Naive thymus-derived CD4-positive, alpha-beta T cell (primary cell): ENCODE data around the gene SGF29. TPM values are rescaled to one million over a fixed set of nuclear protein-coding genes. Genes with fewer than 3 reads are reported as not detected.
A peak's percentile ranks its signal among the peaks of the same experiment; 100 is the strongest.

Source experiments
- ATAC-seq: fragments of 150-1000 bp; cut with Tn5 transposase; 2 replicates; pipeline ENCODE4 v1.10.0; 2021; ENCODE audit warnings: mild to moderate bottlenecking, moderate library complexity
- CTCF ChIA-PET: fragments of 350-600 bp; sonication (Branson Sonifier 250); formaldehyde crosslinking; loops from one replicate; lab custom pipeline; 2021; ENCODE audit warnings: antibody characterized with exemption; lab: Charles Lee
- POLR2A ChIA-PET: fragments of 350-600 bp; sonication (Branson Sonifier 250); formaldehyde crosslinking; loops from one replicate; lab custom pipeline; 2021; ENCODE audit warnings: antibody characterized with exemption, inconsistent platforms; lab: Charles Lee
- DNase-seq, 9 donors: peaks; one replicate each; pipeline versions ENCODE4 v3.0.0 to v3.0.0-alpha.2; 2020 to 2022; ENCODE audit warnings: mixed read lengths in 1 of 9
- H3K27ac ChIP-seq: one replicate; pipeline ENCODE4 v1.7.0; 2013; ENCODE audit warnings: mild to moderate bottlenecking, low read depth, low read length, moderate library complexity
- H3K27me3 ChIP-seq, 2 donors: one replicate each; pipeline ENCODE4 v1.7.0; 2013; ENCODE audit warnings: low read length in 2 of 2, mild to moderate bottlenecking in 2 of 2, moderate library complexity in 2 of 2; ENCODE audit not compliant: control insufficient read depth in 2 of 2, insufficient read depth in 2 of 2
- H3K36me3 ChIP-seq, 3 experiments: 1 replicate in 2 of 3; 2 replicates in 1 of 3; pipeline ENCODE4 v1.7.0; 2013; ENCODE audit warnings: low read length in 3 of 3, mild to moderate bottlenecking in 3 of 3, moderate library complexity in 1 of 3; ENCODE audit not compliant: insufficient read depth in 3 of 3, control insufficient read depth in 2 of 3
- H3K4me1 ChIP-seq, 2 donors: one replicate each; pipeline ENCODE4 v1.7.0; 2013; ENCODE audit warnings: low read length in 2 of 2, mild to moderate bottlenecking in 2 of 2, moderate library complexity in 1 of 2; ENCODE audit not compliant: control insufficient read depth in 2 of 2, insufficient read depth in 2 of 2
- H3K4me3 ChIP-seq: 2 replicates; pipeline ENCODE4 v1.7.0; 2013; ENCODE audit warnings: mild to moderate bottlenecking, low read length
- H3K9me3 ChIP-seq, 3 experiments: 1 replicate in 2 of 3; 2 replicates in 1 of 3; pipeline ENCODE4 v1.7.0; 2013; ENCODE audit warnings: low read length in 3 of 3; ENCODE audit not compliant: control insufficient read depth in 2 of 3
- H3K27ac Mint-ChIP-seq, 9 donors: one replicate each; pipeline ENCODE4 v1.8.0; 2020 to 2022; ENCODE audit warnings: mixed read lengths in 9 of 9, mild to moderate bottlenecking in 8 of 9, moderate library complexity in 5 of 9, inconsistent platforms in 2 of 9
- H3K27me3 Mint-ChIP-seq, 5 donors: one replicate each; pipeline ENCODE4 v1.8.0; 2021 to 2022; ENCODE audit warnings: mixed read lengths in 5 of 5, mild to moderate bottlenecking in 1 of 5
- H3K36me3 Mint-ChIP-seq, 5 donors: one replicate each; pipeline ENCODE4 v1.8.0; 2020 to 2022; ENCODE audit warnings: mixed read lengths in 5 of 5, mild to moderate bottlenecking in 3 of 5, inconsistent platforms in 1 of 5
- H3K4me1 Mint-ChIP-seq, 7 donors: one replicate each; pipeline ENCODE4 v1.8.0; 2020 to 2022; ENCODE audit warnings: mixed read lengths in 7 of 7, mild to moderate bottlenecking in 3 of 7, inconsistent platforms in 1 of 7
- H3K4me3 Mint-ChIP-seq, 10 donors: one replicate each; pipeline ENCODE4 v1.8.0; 2020 to 2022; ENCODE audit warnings: mild to moderate bottlenecking in 10 of 10, mixed read lengths in 10 of 10, moderate library complexity in 6 of 10, inconsistent platforms in 2 of 10
- H3K9me3 Mint-ChIP-seq, 11 donors: one replicate each; pipeline ENCODE4 v1.8.0; 2020 to 2022; ENCODE audit warnings: mixed read lengths in 11 of 11, mild to moderate bottlenecking in 4 of 11, inconsistent platforms in 1 of 11, moderate library complexity in 1 of 11
- intact Hi-C, 2 donors: fragments of 100-400 bp; cut with micrococcal nuclease; formaldehyde crosslinking; loops; one replicate each; pipeline ENCODE4 v1.15.1; 2023
- polyA plus RNA-seq, 2 donors: library from polyadenylated mRNA; unstranded; fragments of 300-500 nt; fragmentation: Illumina TruSeq; gene quantifications; one replicate each; pipeline ENCODE4 v1.2.3, GENCODE V29; 2021
- total RNA-seq, 6 experiments: library from RNA in 5 of 6; stranded (reverse) in 5 of 6; gene quantifications; 1 replicate in 5 of 6; 2 replicates in 1 of 6; pipeline ENCODE4 v1.2.3 and lab custom pipeline; 2021 to 2026

SGF29 gene
- total and polyA plus RNA-seq, 7 experiments from 2014 or later, result 41.5 to 85.6 (median 68.2) TPM

DNA sequence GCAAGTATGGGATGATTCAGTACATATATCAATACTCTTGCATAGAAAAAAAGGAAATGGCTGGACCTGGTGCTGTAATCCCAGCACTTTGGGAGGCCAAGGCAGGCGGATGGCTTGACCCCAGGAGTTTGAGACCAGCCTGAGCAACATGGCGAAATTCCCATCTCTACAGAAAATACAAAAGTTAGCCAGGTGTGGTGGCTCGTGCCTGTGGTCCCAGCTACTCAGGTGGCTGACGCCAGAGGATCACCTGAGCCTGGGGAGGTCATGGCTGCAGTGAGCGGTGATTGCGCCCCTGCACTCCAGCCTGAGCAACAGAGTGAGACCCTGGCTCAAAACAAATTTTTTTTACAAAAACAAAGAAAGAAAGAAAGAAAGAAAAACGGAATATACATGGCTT is 7.1 kb upstream of the SGF29 start:
- no peaks in the 10 kb centered on the region for H3K36me3 ChIP-seq
- no peak overlapping the region for H3K27ac Mint-ChIP-seq
- H3K4me1 Mint-ChIP-seq, result peaks cover 4 to 20% (median 11%) of the 10 kb centered on the region in 7 donors
- ATAC-seq (no peak), DNase-seq (no peak)
- peaks cover 0 to 6% of the 10 kb centered on the region in 2 donors for H3K4me1 ChIP-seq
- no peak overlapping the region for H3K27ac ChIP-seq
- no peak overlapping the region for H3K4me3 ChIP-seq
- H3K27me3 Mint-ChIP-seq, result peaks cover 0 to 11% (median 0%) of the 10 kb centered on the region in 5 donors
- no peaks in the 10 kb centered on the region for H3K27me3 ChIP-seq
- CTCF ChIA-PET, result no interaction called here
- intact Hi-C loops, result no loop called here
- POLR2A ChIA-PET, result interaction anchor here (0.9 to 1.2 kb wide), 2 partner anchors 10 to 54 kb away, joined by 4 to 6 read pairs; partner anchors contain the start of gene CLN3
- no peaks in the 10 kb centered on the region for H3K9me3 ChIP-seq
- H3K9me3 Mint-ChIP-seq, result no peaks in the 10 kb centered on the region
- no peaks in the 10 kb centered on the region for H3K36me3 Mint-ChIP-seq
- H3K4me3 Mint-ChIP-seq, result no peak overlapping the region

DNA sequence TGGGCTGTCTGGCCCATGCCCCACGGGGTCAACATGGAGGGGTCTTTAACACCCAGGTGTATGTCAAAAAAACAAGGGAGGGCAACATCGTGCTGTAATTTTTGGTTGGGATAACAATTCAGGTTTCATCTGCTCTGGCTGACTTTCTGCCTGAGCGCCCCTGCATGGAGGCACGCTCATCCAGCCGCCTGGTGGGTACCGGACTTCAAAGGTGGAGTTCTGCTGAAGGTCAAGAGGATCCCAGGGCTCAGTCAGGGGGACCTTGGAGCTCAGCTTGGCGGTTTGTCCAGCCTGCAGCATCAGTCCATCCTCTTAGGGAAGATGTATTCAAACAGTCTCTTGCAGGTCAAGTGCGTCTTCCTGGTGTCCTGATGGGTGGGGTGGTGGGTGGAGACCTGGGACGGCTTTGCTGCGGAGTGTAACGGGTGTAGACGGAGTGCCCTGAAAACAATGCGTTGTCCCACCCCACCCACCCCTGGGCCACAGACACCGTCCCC is 5.4 kb upstream of the SGF29 start:
- Histone ChIP-seq H3K4me3 (no peak overlapping the region), H3K27ac (no peak overlapping the region), H3K27me3 (no peaks in the 10 kb centered on the region), H3K36me3 (no peaks in the 10 kb centered on the region), H3K4me1 (peaks cover 3 to 6% of the 10 kb centered on the region in 2 donors), H3K9me3 (no peaks in the 10 kb centered on the region)
- intact Hi-C loops, result loop anchor here in 1 of 2 donors (2.0 kb wide), 1 partner anchor 232 kb away; no protein-coding TSS in a partner anchor
- no peak overlapping the region for H3K4me3 Mint-ChIP-seq
- ATAC-seq, result no peak
- H3K4me1 Mint-ChIP-seq, result peaks cover 4 to 17% (median 10%) of the 10 kb centered on the region in 7 donors
- H3K27me3 Mint-ChIP-seq, result peaks cover 0 to 11% (median 0%) of the 10 kb centered on the region in 5 donors
- H3K27ac Mint-ChIP-seq, result no peak overlapping the region
- POLR2A ChIA-PET, result interaction anchor here (1.1 to 2.8 kb wide), 3 partner anchors 15 to 57 kb away, joined by 3 to 11 read pairs (median 4); partner anchors contain the start of genes APOBR and CLN3
- H3K9me3 Mint-ChIP-seq, result no peaks in the 10 kb centered on the region
- no peaks in the 10 kb centered on the region for H3K36me3 Mint-ChIP-seq
- CTCF ChIA-PET, result interaction anchor here (0.7 to 1.5 kb wide), 5 partner anchors 14 to 339 kb away, joined by 3 to 5 read pairs (median 4); partner anchors contain the start of genes APOBR and CLN3
- DNase-seq, result no peak

- POLR2A ChIA-PET, result interaction anchor here (0.6 to 2.8 kb wide), 5 partner anchors 12 to 271 kb away, joined by 3 to 11 read pairs (median 6); partner anchors contain the start of genes APOBR and CLN3
- Mint-ChIP-seq H3K36me3 (no peaks in the 10 kb centered on the region), H3K4me3 (peak overlapping the region in 1 of 10 donors; percentile 3), H3K4me1 (peaks cover 5 to 24% (median 13%) of the 10 kb centered on the region in 7 donors), H3K27ac (peak overlapping the region in 8 of 9 donors; percentile 5 to 77 (median 40)), H3K27me3 (peaks cover 0 to 11% (median 0%) of the 10 kb centered on the region in 5 donors), H3K9me3 (no peaks in the 10 kb centered on the region)
- H3K36me3 ChIP-seq, result no peaks in the 10 kb centered on the region
- no peak for ATAC-seq
- H3K9me3 ChIP-seq, result no peaks in the 10 kb centered on the region
- H3K4me3 ChIP-seq, result no peak overlapping the region
- no peak overlapping the region for H3K27ac ChIP-seq
- no peaks in the 10 kb centered on the region for H3K27me3 ChIP-seq
- H3K4me1 ChIP-seq, result peaks cover 7 to 8% of the 10 kb centered on the region in 2 donors
- DNase-seq, result peak in 6 of 9 donors; percentile 27 to 62 (median 50)
- intact Hi-C loops, result loop anchor here in 1 of 2 donors (1.0 to 2.0 kb wide), 3 partner anchors 55 to 272 kb away; partner anchors contain the start of gene APOBR
- CTCF ChIA-PET, result interaction anchor here (0.6 to 1.8 kb wide), 7 partner anchors 39 to 384 kb away, joined by 3 to 10 read pairs (median 4); partner anchors contain the start of gene CLN3
These were observed 4.3 kb upstream of the SGF29 start for GRCh38 chr16:28549301-28549899.

DNA sequence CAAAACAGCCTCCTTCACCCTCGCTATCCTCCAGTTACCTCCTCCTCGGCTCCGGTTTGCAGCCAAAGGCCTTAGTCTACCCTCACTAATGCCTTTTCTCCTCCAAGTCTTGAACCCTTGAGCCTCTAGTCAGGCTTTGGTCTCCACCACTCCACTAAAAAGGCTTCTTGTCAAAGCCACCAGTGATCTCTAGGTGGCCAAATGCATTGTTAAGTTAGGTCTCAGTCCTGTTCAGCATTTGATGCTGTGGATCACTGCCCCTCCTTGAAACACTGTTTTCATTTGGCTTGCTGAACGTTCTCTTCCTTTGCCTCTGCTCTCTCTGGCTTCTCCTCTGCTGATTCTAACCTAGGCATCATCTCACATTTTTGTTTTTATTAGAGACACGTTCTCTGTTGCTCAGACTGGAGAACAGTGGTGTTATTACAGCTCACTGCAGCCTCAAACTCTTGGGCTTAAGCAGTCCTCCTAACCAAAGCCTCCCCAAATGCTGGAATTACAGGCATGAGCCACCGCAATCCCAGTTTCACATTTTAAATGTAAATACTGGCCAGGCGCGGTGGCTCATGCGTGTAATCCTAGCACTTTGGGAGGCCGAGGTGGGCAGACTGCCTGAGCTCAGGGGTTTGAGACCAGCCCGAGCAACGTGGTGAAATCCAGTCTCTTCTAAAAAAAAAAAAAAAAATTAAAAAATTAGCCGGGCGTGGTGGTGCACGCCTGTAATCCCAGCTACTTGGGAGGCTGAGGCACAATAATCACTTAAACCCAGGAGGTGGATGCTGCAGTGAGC is 1.1 kb downstream of the SGF29 start:
- H3K4me1 ChIP-seq, result peaks cover 7 to 22% of the 10 kb centered on the region in 2 donors
- H3K27ac ChIP-seq, result peak overlapping the region; percentile 68
- H3K27me3 ChIP-seq, result no peaks in the 10 kb centered on the region
- Mint-ChIP-seq H3K27ac (peak overlapping the region; percentile 87 to 96 (median 91)), H3K27me3 (no peaks in the 10 kb centered on the region), H3K9me3 (no peaks in the 10 kb centered on the region), H3K4me1 (peaks cover 18 to 56% (median 42%) of the 10 kb centered on the region in 7 donors), H3K36me3 (peaks cover 6 to 24% (median 22%) of the 10 kb centered on the region in 5 donors), H3K4me3 (peak overlapping the region; percentile 89 to 99 (median 94))
- peak overlapping the region; percentile 66 for H3K4me3 ChIP-seq
- peaks cover 0 to 24% (median 0%) of the 10 kb centered on the region in 3 experiments for H3K36me3 ChIP-seq
- DNase-seq (no peak), ATAC-seq (no peak)
- intact Hi-C loops, result loop anchor here (1.0 to 5.0 kb wide), 5 partner anchors 61 to 397 kb away; partner anchors contain the start of genes APOBR (in 1 of the 2), CLN3 (in 1 of the 2), NFATC2IP (in 1 of the 2) and SBK1 (in 1 of the 2)
- ChIA-PET CTCF (interaction anchor here (0.7 kb wide), 1 partner anchor 972 kb away, joined by 4 read pairs; no protein-coding TSS in a partner anchor), POLR2A (interaction anchor here (1.1 to 2.5 kb wide), 6 partner anchors 11 to 243 kb away, joined by 3 to 27 read pairs (median 6); partner anchors contain the start of genes APOBR and CLN3)
- no peaks in the 10 kb centered on the region for H3K9me3 ChIP-seq

GRCh38 chr16:28555561-28555960 is 1.8 kb downstream of the SGF29 start:
- POLR2A ChIA-PET, result interaction anchor here (1.0 to 2.5 kb wide), 6 partner anchors 21 to 278 kb away, joined by 3 to 27 read pairs (median 6); partner anchors contain the start of genes APOBR and CLN3
- Histone ChIP-seq H3K27ac (no peak overlapping the region), H3K4me3 (no peak overlapping the region), H3K27me3 (no peaks in the 10 kb centered on the region), H3K4me1 (peaks cover 7 to 22% of the 10 kb centered on the region in 2 donors), H3K9me3 (no peaks in the 10 kb centered on the region), H3K36me3 (peaks cover 0 to 24% (median 0%) of the 10 kb centered on the region in 3 experiments)
- CTCF ChIA-PET, result interaction anchor here (1.5 kb wide), 1 partner anchor 62 kb away, joined by 5 read pairs; no protein-coding TSS in a partner anchor
- Mint-ChIP-seq H3K36me3 (peaks cover 6 to 25% (median 22%) of the 10 kb centered on the region in 5 donors), H3K9me3 (no peaks in the 10 kb centered on the region), H3K27ac (peak overlapping the region in 2 of 9 donors; percentile 23 to 31), H3K4me3 (peak overlapping the region in 8 of 10 donors; percentile 5 to 89 (median 42)), H3K27me3 (no peaks in the 10 kb centered on the region), H3K4me1 (peaks cover 18 to 58% (median 43%) of the 10 kb centered on the region in 7 donors)
- intact Hi-C loops, result loop anchor here in 1 of 2 donors (2.0 kb wide), 1 partner anchor 279 kb away; no protein-coding TSS in a partner anchor
- ATAC-seq, result no peak
- DNase-seq, result no peak
